HepG2 (cell line): ENCODE data around the gene CR1L.

Experiments used
- DNMT1 ChIP-seq: sonication (generic); formaldehyde crosslinking; IDR thresholded peaks from 2 replicates; pipeline ENCODE4 v1.5.1; 2020; ENCODE audit warnings: mild to moderate bottlenecking, missing genetic modification reagents
- RXRA ChIP-seq: sonication (generic); formaldehyde crosslinking; IDR thresholded peaks from 2 replicates; pipeline ENCODE4 v1.5.1; 2020; ENCODE audit warnings: missing genetic modification reagents
- TF ChIP-seq, protein P1 (sequence below): sonication (generic); formaldehyde crosslinking; IDR thresholded peaks from 2 replicates; pipeline ENCODE4 v1.5.0; 2020; ENCODE audit warnings: mild to moderate bottlenecking, missing genetic modification reagents, moderate library complexity

DNA sequence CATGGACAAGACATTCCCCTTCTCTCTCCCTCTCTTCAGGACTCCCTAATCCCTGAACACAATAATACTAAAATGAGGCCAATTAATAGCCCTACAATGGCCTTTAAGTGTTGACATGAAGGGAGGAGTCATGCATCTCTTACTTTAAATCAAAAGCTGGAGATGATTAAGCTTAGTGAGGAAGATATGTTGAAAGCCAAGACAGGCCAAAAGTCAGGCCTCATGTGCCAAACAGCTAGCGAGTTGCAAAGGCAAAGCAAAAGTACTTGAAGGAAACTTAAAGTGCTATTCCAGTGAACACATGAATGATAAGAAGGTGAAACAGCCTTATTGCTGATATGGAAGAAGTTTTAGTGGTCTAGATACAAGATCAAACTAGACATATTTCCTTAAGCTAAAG, 57.4 kb downstream of the CR1L start:
- TF ChIP-seq RXRA (CRISPR knock-in tag) = no peak
- TF ChIP-seq, protein P1, sequence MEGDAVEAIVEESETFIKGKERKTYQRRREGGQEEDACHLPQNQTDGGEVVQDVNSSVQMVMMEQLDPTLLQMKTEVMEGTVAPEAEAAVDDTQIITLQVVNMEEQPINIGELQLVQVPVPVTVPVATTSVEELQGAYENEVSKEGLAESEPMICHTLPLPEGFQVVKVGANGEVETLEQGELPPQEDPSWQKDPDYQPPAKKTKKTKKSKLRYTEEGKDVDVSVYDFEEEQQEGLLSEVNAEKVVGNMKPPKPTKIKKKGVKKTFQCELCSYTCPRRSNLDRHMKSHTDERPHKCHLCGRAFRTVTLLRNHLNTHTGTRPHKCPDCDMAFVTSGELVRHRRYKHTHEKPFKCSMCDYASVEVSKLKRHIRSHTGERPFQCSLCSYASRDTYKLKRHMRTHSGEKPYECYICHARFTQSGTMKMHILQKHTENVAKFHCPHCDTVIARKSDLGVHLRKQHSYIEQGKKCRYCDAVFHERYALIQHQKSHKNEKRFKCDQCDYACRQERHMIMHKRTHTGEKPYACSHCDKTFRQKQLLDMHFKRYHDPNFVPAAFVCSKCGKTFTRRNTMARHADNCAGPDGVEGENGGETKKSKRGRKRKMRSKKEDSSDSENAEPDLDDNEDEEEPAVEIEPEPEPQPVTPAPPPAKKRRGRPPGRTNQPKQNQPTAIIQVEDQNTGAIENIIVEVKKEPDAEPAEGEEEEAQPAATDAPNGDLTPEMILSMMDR = no peak
- no peak for TF ChIP-seq DNMT1 (CRISPR knock-in tag)
